SK-N-SH (cell line): ENCODE results near the gene NRF1.
A peak's percentile ranks its signal among the peaks of the same experiment; 100 is the strongest.

ENCODE experiments used
- CHD2 ChIP-seq: fragments of 150-350 bp; IDR thresholded peaks from 2 replicates; pipeline ENCODE4 v1.6.1; 2018; ENCODE audit warnings: low read length; ENCODE audit not compliant: partially characterized antibody
- CTCF ChIP-seq: fragments of 200-600 bp; sonication (generic); IDR thresholded peaks from 2 replicates; pipeline ENCODE4 v1.6.1; 2017; ENCODE audit warnings: antibody characterized with exemption, mild to moderate bottlenecking, moderate library complexity
- EP300 ChIP-seq, 2 experiments: IDR thresholded peaks; 2 replicates each; pipeline versions ENCODE4 v1.4.0 to v1.6.1; 2012; ENCODE audit warnings: borderline replicate concordance in 1 of 2, low read depth in 1 of 2, low read length in 1 of 2
- NFIC ChIP-seq: IDR thresholded peaks from 2 replicates; pipeline ENCODE4 v1.4.0; 2012; ENCODE audit warnings: borderline replicate concordance
- POLR2AphosphoS5 ChIP-seq: IDR thresholded peaks from 2 replicates; pipeline ENCODE4 v1.6.1; 2012; ENCODE audit warnings: low read depth, low read length
- REST ChIP-seq: IDR thresholded peaks from 2 replicates; pipeline ENCODE4 v1.6.1; 2012; ENCODE audit warnings: mild to moderate bottlenecking, low read depth, low read length, moderate library complexity
- RFX5 ChIP-seq: IDR thresholded peaks from 2 replicates; pipeline ENCODE4 v1.6.1; 2012; ENCODE audit warnings: mild to moderate bottlenecking, improper control_type of control experiment, low read length
- RXRA ChIP-seq: IDR thresholded peaks from 2 replicates; pipeline ENCODE4 v1.4.0; 2012; ENCODE audit warnings: low read depth, mild to moderate bottlenecking, borderline replicate concordance
- TEAD4 ChIP-seq: IDR thresholded peaks from 2 replicates; pipeline ENCODE4 v1.4.0; 2012; ENCODE audit warnings: mild to moderate bottlenecking, borderline replicate concordance; ENCODE audit not compliant: insufficient read depth
- USF2 ChIP-seq: fragments of 150-350 bp; IDR thresholded peaks from 2 replicates; pipeline ENCODE4 v1.6.1; 2017; ENCODE audit warnings: antibody characterized with exemption, low read length, low read depth, borderline replicate concordance
- YY1 ChIP-seq: IDR thresholded peaks from 2 replicates; pipeline ENCODE4 v1.4.0; 2012; ENCODE audit warnings: low read depth, mild to moderate bottlenecking

- no peak for TF ChIP-seq TEAD4
- TF ChIP-seq CTCF, result no peak
- no peak for TF ChIP-seq POLR2AphosphoS5
- TF ChIP-seq REST, result no peak
- no peak for TF ChIP-seq USF2
- TF ChIP-seq EP300 (IDR thresholded peaks at IDR 0.05; ENCODE audit: borderline replicate concordance in 1 of 2, low read depth in 1 of 2, low read length in 1 of 2), result peak in 1 of 2 experiments; percentile 55; a peak in 2 of 4 replicates
- no peak for TF ChIP-seq RFX5
- TF ChIP-seq CHD2, result no peak
- TF ChIP-seq NFIC, result no peak
- TF ChIP-seq RXRA, result no peak
- no peak for TF ChIP-seq YY1
Observed at GRCh38 chr7:129804890-129805719, 193.6 kb downstream of the NRF1 start.
